ENCODE measurements around the gene SBK1.
"Not testable (repeated sequence)": the region's sequence is repeated elsewhere in the genome, so short reads cannot be mapped to it uniquely, and the experiment has no call there.

Gene SBK1

GRCh38 chr16:28338230-28338629, 45.9 kb downstream of the SBK1 start:
- not testable (repeated sequence) for DNase-seq

GRCh38 chr16:28362600-28362999, 70.3 kb downstream of the SBK1 start:
- not testable (repeated sequence) for DNase-seq

GRCh38 chr16:28363408-28363807, 71.1 kb downstream of the SBK1 start, which contains the start of gene NPIPB6:
NPIPB6 (minus strand) TSS chr16:28363508; CDS start chr16:28362822, 686 bp downstream.
- DNase-seq: not testable (repeated sequence)

- DNase-seq: not testable (repeated sequence)
Measured at GRCh38 chr16:28364268-28365173, 72.2 kb downstream of the SBK1 start.

GRCh38 chr16:28367926-28368325, 75.6 kb downstream of the SBK1 start:
- DNase-seq: not testable (repeated sequence)
